Hepatocyte (in vitro differentiated cells): ENCODE data around the gene TM4SF4. TPM values are rescaled to one million over a fixed set of nuclear protein-coding genes. Genes with fewer than 3 reads are reported as not detected.

Experiments used
- DNase-seq: peaks from one replicate; pipeline ENCODE4 v3.0.0-alpha.2; 2016; ENCODE audit warnings: low spot score
- H2AFZ ChIP-seq: fragments of 200-600 bp; sonication (generic); 2 replicates; pipeline ENCODE4 v1.6.0; 2016; ENCODE audit warnings: antibody characterized with exemption, mild to moderate bottlenecking
- H3K27ac ChIP-seq: fragments of 200-600 bp; sonication (generic); 2 replicates; pipeline ENCODE4 v1.5.1; 2016; ENCODE audit warnings: mild to moderate bottlenecking
- H3K27me3 ChIP-seq: fragments of 200-600 bp; sonication (generic); 2 replicates; pipeline ENCODE4 v1.6.1; 2016
- H3K36me3 ChIP-seq: fragments of 200-600 bp; sonication (generic); replicated peaks from 2 replicates; pipeline ENCODE4 v1.5.1; 2016; ENCODE audit warnings: low read depth; ENCODE audit not compliant: insufficient read depth
- H3K4me1 ChIP-seq: fragments of 200-600 bp; sonication (generic); 2 replicates; pipeline ENCODE4 v1.5.1; 2016; ENCODE audit warnings: mild to moderate bottlenecking, moderate library complexity; ENCODE audit not compliant: insufficient read depth
- H3K4me2 ChIP-seq: fragments of 200-600 bp; sonication (generic); 2 replicates; pipeline ENCODE4 v1.6.0; 2016
- H3K4me3 ChIP-seq: fragments of 200-600 bp; sonication (generic); 2 replicates; pipeline ENCODE4 v1.5.1; 2016; ENCODE audit warnings: mild to moderate bottlenecking
- H3K79me2 ChIP-seq: fragments of 200-600 bp; sonication (generic); 2 replicates; pipeline ENCODE4 v1.6.0; 2017; ENCODE audit warnings: mild to moderate bottlenecking
- H3K9me2 ChIP-seq: fragments of 200-600 bp; sonication (generic); replicated peaks from 2 replicates; pipeline ENCODE4 v1.6.0; 2017; ENCODE audit warnings: mild to moderate bottlenecking; ENCODE audit not compliant: insufficient read depth
- H3K9me3 ChIP-seq: fragments of 200-600 bp; sonication (generic); 2 replicates; pipeline ENCODE4 v1.5.1; 2016; ENCODE audit warnings: low read depth, mild to moderate bottlenecking
- H4K20me1 ChIP-seq: fragments of 200-600 bp; sonication (generic); 2 replicates; pipeline ENCODE4 v1.6.0; 2016; ENCODE audit warnings: mild to moderate bottlenecking; ENCODE audit not compliant: insufficient read depth, poor library complexity, severe bottlenecking
- CTCF ChIP-seq: fragments of 200-600 bp; sonication (generic); IDR thresholded peaks from 2 replicates; pipeline ENCODE4 v1.5.1; 2016; ENCODE audit warnings: antibody characterized with exemption, mild to moderate bottlenecking; ENCODE audit not compliant: poor library complexity
- EZH2 ChIP-seq: fragments of 200-600 bp; sonication (generic); IDR thresholded peaks from 2 replicates; pipeline ENCODE4 v1.6.1; 2016; ENCODE audit warnings: antibody characterized with exemption, mild to moderate bottlenecking, borderline replicate concordance
- EZH2phosphoT487 ChIP-seq: fragments of 200-600 bp; sonication (generic); IDR thresholded peaks from one replicate; pipeline ENCODE4 v1.6.1; 2018; ENCODE audit warnings: antibody characterized with exemption, mild to moderate bottlenecking, low read depth, moderate library complexity; ENCODE audit not compliant: unreplicated experiment, severe bottlenecking
- WGBS: methylation state at CpG from one replicate; pipeline ENCODE4 v1.1.6; 2016; ENCODE audit warnings: low lambda C conversion rate; ENCODE audit errors: missing lambda C conversion rate; 5-methylcytosine and 5-hydroxymethylcytosine counted together
- polyA plus RNA-seq: library from polyadenylated mRNA; unstranded; fragments of >200 nt; fragmentation: Nextera tagmentation; extraction: Ambion mirVana; gene quantifications from 2 replicates; pipeline ENCODE4 v1.2.1, GENCODE V29; 2016
- total RNA-seq: library from RNA; depleted of rRNA; stranded (reverse); fragments of >200 nt; gene quantifications from 2 replicates; pipeline ENCODE4 v1.2.3, GENCODE V29; 2014

The TM4SF4 gene
- total and polyA plus RNA-seq, 2 experiments from 2014 or later, result 434 to 763 TPM

- Histone ChIP-seq H3K36me3 (no peaks in the 10 kb centered on the region), H3K4me1 (peaks cover 13% of the 10 kb centered on the region), H3K4me3 (no peak overlapping the region), H2AFZ (no peak overlapping the region), H4K20me1 (no peaks in the 10 kb centered on the region), H3K4me2 (no peak overlapping the region), H3K9me3 (no peaks in the 10 kb centered on the region), H3K27me3 (no peaks in the 10 kb centered on the region), H3K79me2 (peaks cover 3% of the 10 kb centered on the region), H3K9me2 (no peaks in the 10 kb centered on the region), H3K27ac (no peak overlapping the region)
- DNase-seq, result no peak
- WGBS, result 90% methylated on average over 11 of the region's 11 CpGs
- TF ChIP-seq CTCF (no peak), EZH2phosphoT487 (no peak), EZH2 (no peak)
Observed at GRCh38 chr3:149523512-149524299, 49.2 kb downstream of the TM4SF4 start.

GRCh38 chr3:149527531-149528339 is 53.2 kb downstream of the TM4SF4 start:
- peaks cover 29% of the 10 kb centered on the region for H3K79me2 ChIP-seq
- no peaks in the 10 kb centered on the region for H3K27me3 ChIP-seq
- peak; percentile 14 for DNase-seq
- H3K36me3 ChIP-seq, result peaks cover 4% of the 10 kb centered on the region
- H3K9me2 ChIP-seq, result no peaks in the 10 kb centered on the region
- H3K4me1 ChIP-seq, result peaks cover 13% of the 10 kb centered on the region
- H3K9me3 ChIP-seq, result no peaks in the 10 kb centered on the region
- no peak overlapping the region for H3K4me3 ChIP-seq
- 58% methylated on average over 5 of the region's 5 CpGs for WGBS
- no peak overlapping the region for H3K4me2 ChIP-seq
- H4K20me1 ChIP-seq, result no peaks in the 10 kb centered on the region
- no peak overlapping the region for H2AFZ ChIP-seq
- TF ChIP-seq CTCF (peak; percentile 31), EZH2phosphoT487 (no peak), EZH2 (no peak)
- H3K27ac ChIP-seq, result peak overlapping the region; percentile 64

GRCh38 chr3:149528340-149528650 is 53.8 kb downstream of the TM4SF4 start:
- TF ChIP-seq CTCF (no peak), EZH2phosphoT487 (no peak), EZH2 (no peak)
- Histone ChIP-seq H3K27me3 (no peaks in the 10 kb centered on the region), H3K27ac (peak overlapping the region; percentile 64), H4K20me1 (no peaks in the 10 kb centered on the region), H3K4me2 (no peak overlapping the region), H3K79me2 (peaks cover 34% of the 10 kb centered on the region), H3K36me3 (peaks cover 4% of the 10 kb centered on the region), H3K9me2 (no peaks in the 10 kb centered on the region), H3K4me1 (peaks cover 13% of the 10 kb centered on the region), H2AFZ (no peak overlapping the region), H3K4me3 (no peak overlapping the region), H3K9me3 (no peaks in the 10 kb centered on the region)
- 39% methylated on average over 4 of the region's 4 CpGs for WGBS
- no peak for DNase-seq
